H9 (cell line): ENCODE measurements around the gene MAPK8IP3. TPM values are rescaled to one million over a fixed set of nuclear protein-coding genes. Genes with fewer than 3 reads are reported as not detected.

Source experiments
- DNase-seq: peaks from one replicate; pipeline ENCODE4 v3.0.0-alpha.2; 2017
- H2AFZ ChIP-seq: one replicate; pipeline ENCODE4 v1.6.1; 2013; ENCODE audit warnings: mild to moderate bottlenecking, low read length, control low read depth, moderate library complexity
- H2AK5ac ChIP-seq: 2 replicates; pipeline ENCODE4 v1.6.1; 2013; ENCODE audit warnings: low read length, control low read depth, mixed read lengths; ENCODE audit not compliant: insufficient read length
- H2BK120ac ChIP-seq: one replicate; pipeline ENCODE4 v1.6.1; 2013; ENCODE audit warnings: low read depth, mild to moderate bottlenecking, low read length, control low read depth, inconsistent platforms; ENCODE audit not compliant: poor library complexity, severe bottlenecking
- H2BK12ac ChIP-seq: 2 replicates; pipeline ENCODE4 v1.6.1; 2013; ENCODE audit warnings: low read length, control low read depth, mixed read lengths, low read depth; ENCODE audit not compliant: insufficient read length
- H2BK15ac ChIP-seq: 2 replicates; pipeline ENCODE4 v1.6.1; 2013; ENCODE audit warnings: low read depth, low read length, control low read depth
- H2BK20ac ChIP-seq: one replicate; pipeline ENCODE4 v1.6.1; 2013; ENCODE audit warnings: low read depth, mild to moderate bottlenecking, low read length, control low read depth, inconsistent platforms; ENCODE audit not compliant: poor library complexity, severe bottlenecking
- H2BK5ac ChIP-seq: 2 replicates; pipeline ENCODE4 v1.6.1; 2013; ENCODE audit warnings: low read length, control low read depth, mixed read lengths; ENCODE audit not compliant: insufficient read length
- H3K14ac ChIP-seq: 2 replicates; pipeline ENCODE4 v1.6.1; 2013; ENCODE audit warnings: low read length, control low read depth; ENCODE audit not compliant: insufficient read depth
- H3K18ac ChIP-seq: 2 replicates; pipeline ENCODE4 v1.6.1; 2013; ENCODE audit warnings: low read depth, mild to moderate bottlenecking, mixed read lengths, low read length, control low read depth; ENCODE audit not compliant: insufficient read length
- H3K23ac ChIP-seq: 2 replicates; pipeline ENCODE4 v1.6.1; 2013; ENCODE audit warnings: low read length, control low read depth, mixed read lengths, low read depth; ENCODE audit not compliant: insufficient read length
- H3K23me2 ChIP-seq: 2 replicates; pipeline ENCODE4 v1.6.1; 2013; ENCODE audit warnings: low read depth, mild to moderate bottlenecking, mixed read lengths, low read length, control low read depth; ENCODE audit not compliant: insufficient read length, poor library complexity, severe bottlenecking
- H3K27ac ChIP-seq: 2 replicates; pipeline ENCODE4 v1.5.1; 2013; ENCODE audit warnings: low read length, control low read depth, mixed read lengths, low read depth; ENCODE audit not compliant: insufficient read length
- H3K27me3 ChIP-seq: 2 replicates; pipeline ENCODE4 v1.6.1; 2013; ENCODE audit warnings: low read length, control low read depth, inconsistent platforms; ENCODE audit not compliant: insufficient read depth
- H3K4ac ChIP-seq: 2 replicates; pipeline ENCODE4 v1.6.1; 2013; ENCODE audit warnings: low read depth, mild to moderate bottlenecking, control low read depth, inconsistent platforms, low read length, moderate library complexity
- H3K4me1 ChIP-seq: 2 replicates; pipeline ENCODE4 v1.6.1; 2013; ENCODE audit warnings: low read length, control low read depth, inconsistent platforms; ENCODE audit not compliant: insufficient read depth
- H3K4me2 ChIP-seq: 2 replicates; pipeline ENCODE4 v1.6.1; 2013; ENCODE audit warnings: low read length, control low read depth, mixed read lengths; ENCODE audit not compliant: insufficient read length, insufficient read depth
- H3K56ac ChIP-seq: 2 replicates; pipeline ENCODE4 v1.6.1; 2013; ENCODE audit warnings: low read depth, mild to moderate bottlenecking, mixed read lengths, low read length, control low read depth; ENCODE audit not compliant: insufficient read length
- H3K79me1 ChIP-seq: 2 replicates; pipeline ENCODE4 v1.6.1; 2013; ENCODE audit warnings: low read depth, mild to moderate bottlenecking, moderate library complexity, low read length, control low read depth, inconsistent platforms; ENCODE audit not compliant: insufficient read depth, poor library complexity, severe bottlenecking
- H3K79me2 ChIP-seq: 2 replicates; pipeline ENCODE4 v1.6.1; 2013; ENCODE audit warnings: low read length, control low read depth, inconsistent platforms; ENCODE audit not compliant: insufficient read depth
- H3K9ac ChIP-seq: 2 replicates; pipeline ENCODE4 v1.6.1; 2013; ENCODE audit warnings: low read length, control low read depth, mixed read lengths; ENCODE audit not compliant: insufficient read length; ENCODE audit errors: extremely low read depth
- H3K9me3 ChIP-seq: one replicate; pipeline ENCODE4 v1.6.1; 2013; ENCODE audit warnings: low read depth, low read length, inconsistent platforms; ENCODE audit not compliant: control insufficient read depth
- H3T11ph ChIP-seq: one replicate; pipeline ENCODE4 v1.6.1; 2013; ENCODE audit warnings: mild to moderate bottlenecking, low read length, control low read depth, inconsistent platforms
- H4K20me1 ChIP-seq: one replicate; pipeline ENCODE4 v1.6.1; 2013; ENCODE audit not compliant: control insufficient read depth, insufficient read length, insufficient read depth
- H4K5ac ChIP-seq: 2 replicates; pipeline ENCODE4 v1.6.1; 2013; ENCODE audit warnings: low read depth, mild to moderate bottlenecking, mixed read lengths, low read length, control low read depth; ENCODE audit not compliant: insufficient read length
- H4K8ac ChIP-seq: replicated peaks from 2 replicates; pipeline ENCODE4 v1.6.1; 2013; ENCODE audit warnings: low read length, control low read depth, mixed read lengths, low read depth; ENCODE audit not compliant: insufficient read length
- H4K91ac ChIP-seq: 2 replicates; pipeline ENCODE4 v1.6.1; 2013; ENCODE audit warnings: low read depth, mild to moderate bottlenecking, moderate library complexity, mixed read lengths, low read length, control low read depth; ENCODE audit not compliant: insufficient read length
- H3K27ac Mint-ChIP-seq, 3 experiments: 2 replicates in 2 of 3; 3 replicates in 1 of 3; pipeline ENCODE4 v1.8.0; 2020 to 2021; ENCODE audit warnings: mixed read lengths in 3 of 3, mild to moderate bottlenecking in 1 of 3, moderate library complexity in 1 of 3
- H3K27me3 Mint-ChIP-seq: 2 replicates; pipeline ENCODE4 v1.8.0; 2021; ENCODE audit warnings: low read depth, mild to moderate bottlenecking, moderate library complexity, mixed read lengths
- H3K36me3 Mint-ChIP-seq, 3 experiments: 2 replicates in 2 of 3; 3 replicates in 1 of 3; pipeline ENCODE4 v1.8.0; 2020 to 2021; ENCODE audit warnings: low read depth in 3 of 3, mixed read lengths in 3 of 3; ENCODE audit not compliant: insufficient read depth in 1 of 3
- H3K4me1 Mint-ChIP-seq, 2 experiments: 2 replicates each; pipeline ENCODE4 v1.8.0; 2020; ENCODE audit warnings: mixed read lengths in 2 of 2
- H3K4me3 Mint-ChIP-seq, 2 experiments: 2 replicates in 1 of 2; 3 replicates in 1 of 2; pipeline ENCODE4 v1.8.0; 2020 to 2021; ENCODE audit warnings: mild to moderate bottlenecking in 2 of 2, mixed read lengths in 2 of 2, moderate library complexity in 1 of 2
- H3K9me3 Mint-ChIP-seq, 2 experiments: 2 replicates in 1 of 2; 3 replicates in 1 of 2; pipeline ENCODE4 v1.8.0; 2020; ENCODE audit warnings: mild to moderate bottlenecking in 2 of 2, mixed read lengths in 2 of 2, moderate library complexity in 1 of 2
- WGBS: extraction: QIAGEN DNeasy Blood & Tissue Kit; methylation state at CpG from one replicate; pipeline ENCODE4 v1.1.7; 2013; ENCODE audit warnings: missing lambda C conversion rate, low lambda C conversion rate, mixed read lengths; ENCODE audit not compliant: insufficient read length; ENCODE audit errors: extremely low coverage; 5-methylcytosine and 5-hydroxymethylcytosine counted together
- total RNA-seq: library from RNA; stranded (reverse); gene quantifications from 2 replicates; pipeline ENCODE4 v1.2.1, GENCODE V29; 2021
- TF ChIP-seq, protein P1 (sequence below): fragments of 200-600 bp; sonication (generic); conservative IDR thresholded peaks from 3 replicates; pipeline ENCODE4 v1.8.0; 2021; ENCODE audit warnings: antibody characterized with exemption, mild to moderate bottlenecking

MAPK8IP3 gene
- total RNA-seq, 1 experiment from 2014 or later, result 51.3 TPM

DNA sequence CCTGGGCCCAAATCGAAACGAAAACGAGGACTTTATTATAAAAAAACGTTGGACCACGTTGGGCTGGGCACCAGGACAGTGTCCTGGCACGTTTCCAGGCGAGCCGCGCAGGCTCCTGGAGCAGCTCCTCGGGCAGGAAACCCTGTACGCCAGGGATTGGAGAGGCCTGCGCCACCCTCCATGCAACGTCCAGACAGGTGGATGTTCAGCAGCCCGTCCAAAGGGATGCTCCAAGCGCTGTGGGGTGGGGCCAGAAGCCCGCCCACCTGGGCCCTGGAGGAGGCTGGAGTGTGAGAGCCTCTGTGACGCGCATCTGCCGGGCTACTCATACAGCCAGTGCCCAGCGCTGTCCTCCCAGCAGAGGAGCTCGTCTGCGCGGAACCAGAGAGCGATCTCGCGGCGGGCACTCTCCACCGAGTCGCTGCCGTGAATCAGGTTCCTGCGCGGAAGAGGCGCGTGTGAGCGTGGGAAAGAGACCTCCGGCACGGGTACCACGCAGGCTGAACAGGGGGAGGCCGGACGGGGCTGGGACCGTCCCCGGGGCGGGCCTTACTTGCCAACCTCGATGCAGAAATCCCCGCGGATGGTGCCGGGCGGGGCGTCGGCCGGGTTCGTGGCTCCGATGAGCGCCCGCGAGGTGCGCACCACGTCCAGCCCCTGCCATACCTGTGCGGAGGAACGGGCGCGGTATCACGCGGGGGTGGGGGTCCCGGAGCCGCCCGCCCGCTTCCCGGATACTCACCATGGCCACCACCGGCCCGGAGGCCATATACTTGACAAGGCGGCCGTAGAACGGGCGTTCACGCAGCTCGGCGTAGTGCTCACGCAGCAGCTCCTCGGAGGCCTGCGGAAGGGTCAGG lies 64.6 kb downstream of the MAPK8IP3 start:
- Histone ChIP-seq H2AFZ (no peak overlapping the region), H3K27ac (no peak overlapping the region), H3K18ac (peak overlapping the region; percentile 44), H3T11ph (no peak overlapping the region), H3K4me2 (peak overlapping the region; percentile 47), H2BK120ac (no peak overlapping the region), H2BK20ac (no peak overlapping the region), H3K27me3 (no peaks in the 10 kb centered on the region), H2BK15ac (no peak overlapping the region), H3K79me1 (peaks cover 5% of the 10 kb centered on the region), H3K9ac (peak overlapping the region; percentile 39), H2AK5ac (no peak overlapping the region), H3K79me2 (no peaks in the 10 kb centered on the region; the same call in 1 of the 2 replicates), H3K23me2 (peaks cover 9% of the 10 kb centered on the region), H3K9me3 (no peaks in the 10 kb centered on the region), H4K8ac (no peak overlapping the region), H4K91ac (no peak overlapping the region), H4K5ac (no peak overlapping the region), H3K14ac (peak overlapping the region; percentile 39; the same call in 1 of the 2 replicates), H3K4ac (no peak overlapping the region), H2BK5ac (no peak overlapping the region), H4K20me1 (no peaks in the 10 kb centered on the region), H3K56ac (no peak overlapping the region), H3K23ac (no peak overlapping the region), H2BK12ac (no peak overlapping the region), H3K4me1 (no peaks in the 10 kb centered on the region)
- no CpG with 5 or more reads among the region's 81 CpGs for WGBS
- Mint-ChIP-seq H3K27me3 (no peaks in the 10 kb centered on the region; the same call in 1 of the 2 replicates), H3K4me3 (peak overlapping the region; percentile 95 to 98), H3K4me1 (peaks cover 3 to 19% of the 10 kb centered on the region in 2 experiments), H3K36me3 (peaks cover 11 to 42% (median 34%) of the 10 kb centered on the region in 3 experiments; a peak in 6 of 7 replicates), H3K27ac (peak overlapping the region in 2 of 3 experiments; percentile 90; a peak in 5 of 7 replicates), H3K9me3 (no peaks in the 10 kb centered on the region)
- peak; percentile 77 for DNase-seq
- TF ChIP-seq, protein P1, sequence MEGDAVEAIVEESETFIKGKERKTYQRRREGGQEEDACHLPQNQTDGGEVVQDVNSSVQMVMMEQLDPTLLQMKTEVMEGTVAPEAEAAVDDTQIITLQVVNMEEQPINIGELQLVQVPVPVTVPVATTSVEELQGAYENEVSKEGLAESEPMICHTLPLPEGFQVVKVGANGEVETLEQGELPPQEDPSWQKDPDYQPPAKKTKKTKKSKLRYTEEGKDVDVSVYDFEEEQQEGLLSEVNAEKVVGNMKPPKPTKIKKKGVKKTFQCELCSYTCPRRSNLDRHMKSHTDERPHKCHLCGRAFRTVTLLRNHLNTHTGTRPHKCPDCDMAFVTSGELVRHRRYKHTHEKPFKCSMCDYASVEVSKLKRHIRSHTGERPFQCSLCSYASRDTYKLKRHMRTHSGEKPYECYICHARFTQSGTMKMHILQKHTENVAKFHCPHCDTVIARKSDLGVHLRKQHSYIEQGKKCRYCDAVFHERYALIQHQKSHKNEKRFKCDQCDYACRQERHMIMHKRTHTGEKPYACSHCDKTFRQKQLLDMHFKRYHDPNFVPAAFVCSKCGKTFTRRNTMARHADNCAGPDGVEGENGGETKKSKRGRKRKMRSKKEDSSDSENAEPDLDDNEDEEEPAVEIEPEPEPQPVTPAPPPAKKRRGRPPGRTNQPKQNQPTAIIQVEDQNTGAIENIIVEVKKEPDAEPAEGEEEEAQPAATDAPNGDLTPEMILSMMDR, result no peak
